ENCODE measurements around the gene PRDM8.

DNA sequence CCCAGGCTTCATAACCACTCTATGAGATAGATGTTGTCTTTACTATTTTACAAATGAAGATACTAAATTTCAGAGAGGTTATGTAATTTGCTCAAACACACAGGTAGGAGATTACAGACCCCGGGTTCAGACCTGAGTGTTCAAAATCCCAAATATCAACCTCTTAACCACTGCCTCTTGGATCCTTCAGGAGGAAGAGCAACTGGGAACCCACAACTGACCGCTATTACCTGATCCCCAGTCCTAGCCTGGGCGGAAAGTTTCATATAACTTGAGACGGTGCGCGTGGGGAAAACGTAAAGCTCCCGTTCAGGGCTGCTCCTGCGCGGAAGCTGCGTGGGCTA is 8.9 kb upstream of the PRDM8 start:
- TF ChIP-seq CTCF (tag by site-specific recombination; IDR thresholded peaks at IDR 0.05) = no peak
- no peak for TF ChIP-seq ZIC2 (tag by site-specific recombination; IDR thresholded peaks at IDR 0.05)
- no peak for TF ChIP-seq REST (tag by site-specific recombination; IDR thresholded peaks at IDR 0.05)
- TF ChIP-seq, protein P1, sequence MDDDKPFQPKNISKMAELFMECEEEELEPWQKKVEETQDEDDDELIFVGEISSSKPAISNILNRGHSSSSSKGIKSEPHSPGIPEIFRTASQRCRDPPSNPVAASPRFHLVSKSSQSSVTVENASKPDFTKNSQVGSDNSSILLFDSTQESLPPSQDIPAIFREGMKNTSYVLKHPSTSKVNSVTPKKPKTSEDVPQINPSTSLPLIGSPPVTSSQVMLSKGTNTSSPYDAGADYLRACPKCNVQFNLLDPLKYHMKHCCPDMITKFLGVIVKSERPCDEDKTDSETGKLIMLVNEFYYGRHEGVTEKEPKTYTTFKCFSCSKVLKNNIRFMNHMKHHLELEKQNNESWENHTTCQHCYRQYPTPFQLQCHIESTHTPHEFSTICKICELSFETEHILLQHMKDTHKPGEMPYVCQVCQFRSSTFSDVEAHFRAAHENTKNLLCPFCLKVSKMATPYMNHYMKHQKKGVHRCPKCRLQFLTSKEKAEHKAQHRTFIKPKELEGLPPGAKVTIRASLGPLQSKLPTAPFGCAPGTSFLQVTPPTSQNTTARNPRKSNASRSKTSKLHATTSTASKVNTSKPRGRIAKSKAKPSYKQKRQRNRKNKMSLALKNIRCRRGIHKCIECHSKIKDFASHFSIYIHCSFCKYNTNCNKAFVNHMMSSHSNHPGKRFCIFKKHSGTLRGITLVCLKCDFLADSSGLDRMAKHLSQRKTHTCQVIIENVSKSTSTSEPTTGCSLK (tag by site-specific recombination; IDR thresholded peaks at IDR 0.05) = no peak
- TF ChIP-seq ZNF660 (tag by site-specific recombination; IDR thresholded peaks at IDR 0.05) = no peak
- no peak for TF ChIP-seq ZNF157 (tag by site-specific recombination; IDR thresholded peaks at IDR 0.05)
